ENCODE measurements around the gene ZC3H12A.

DNA sequence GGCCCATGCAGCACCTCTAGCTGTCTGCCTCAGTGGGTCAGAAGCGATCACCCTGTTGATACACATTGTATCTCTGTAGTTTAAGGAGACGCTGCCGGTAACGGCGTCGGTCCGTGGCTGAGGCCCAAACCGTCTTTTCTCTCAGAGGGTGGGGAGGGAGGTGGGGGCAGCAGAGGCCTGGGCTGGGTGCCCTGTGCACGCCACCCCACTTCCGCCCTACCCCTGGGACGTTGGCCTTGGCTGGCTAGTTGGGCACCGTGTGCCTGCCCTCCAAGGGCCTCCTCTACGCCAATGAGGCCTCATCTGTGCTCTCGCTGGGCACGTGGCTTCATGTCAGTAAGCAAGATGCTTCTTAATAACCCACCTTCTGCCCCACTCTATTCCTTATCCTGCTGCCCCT, 9.4 kb downstream of the ZC3H12A start:
- TF ChIP-seq, protein P1, sequence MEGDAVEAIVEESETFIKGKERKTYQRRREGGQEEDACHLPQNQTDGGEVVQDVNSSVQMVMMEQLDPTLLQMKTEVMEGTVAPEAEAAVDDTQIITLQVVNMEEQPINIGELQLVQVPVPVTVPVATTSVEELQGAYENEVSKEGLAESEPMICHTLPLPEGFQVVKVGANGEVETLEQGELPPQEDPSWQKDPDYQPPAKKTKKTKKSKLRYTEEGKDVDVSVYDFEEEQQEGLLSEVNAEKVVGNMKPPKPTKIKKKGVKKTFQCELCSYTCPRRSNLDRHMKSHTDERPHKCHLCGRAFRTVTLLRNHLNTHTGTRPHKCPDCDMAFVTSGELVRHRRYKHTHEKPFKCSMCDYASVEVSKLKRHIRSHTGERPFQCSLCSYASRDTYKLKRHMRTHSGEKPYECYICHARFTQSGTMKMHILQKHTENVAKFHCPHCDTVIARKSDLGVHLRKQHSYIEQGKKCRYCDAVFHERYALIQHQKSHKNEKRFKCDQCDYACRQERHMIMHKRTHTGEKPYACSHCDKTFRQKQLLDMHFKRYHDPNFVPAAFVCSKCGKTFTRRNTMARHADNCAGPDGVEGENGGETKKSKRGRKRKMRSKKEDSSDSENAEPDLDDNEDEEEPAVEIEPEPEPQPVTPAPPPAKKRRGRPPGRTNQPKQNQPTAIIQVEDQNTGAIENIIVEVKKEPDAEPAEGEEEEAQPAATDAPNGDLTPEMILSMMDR (IDR thresholded peaks at IDR 0.05), result no peak
- TF ChIP-seq POLR2AphosphoS5 (IDR thresholded peaks at IDR 0.05; ENCODE audit: insufficient read depth in 1 of 2, low read depth in 1 of 2), result no peak

Data from vagina (tissue), 2 donors.